GM13977 (cell line): ENCODE measurements around the gene ANKRD31.
A peak's percentile ranks its signal among the peaks of the same experiment; 100 is the strongest.
"Not testable (repeated sequence)": the region's sequence is repeated elsewhere in the genome, so short reads cannot be mapped to it uniquely, and the experiment has no call there.

ENCODE experiments used
- DNase-seq: peaks from one replicate; pipeline ENCODE4 v3.0.0; 2012; ENCODE audit warnings: low spot score
- CTCF ChIP-seq: IDR thresholded peaks from 2 replicates; pipeline ENCODE4 v1.5.1; 2012; ENCODE audit warnings: mild to moderate bottlenecking, control low read depth; ENCODE audit not compliant: insufficient read depth; ENCODE audit errors: extremely low read depth, missing control alignments
- in situ Hi-C: fragments of 300-500 bp; cut with MboI; formaldehyde crosslinking; loops from one replicate; pipeline ENCODE4 v1.12.0; 2022; ENCODE audit warnings: low sequenced_read_pairs, low pct_unique_long_range_greater_than_20kb, mixed read lengths, inconsistent platforms; ENCODE audit not compliant: unreplicated experiment

Gene ANKRD31

GRCh38 chr5:75275756-75276155 lies 39.1 kb upstream of the ANKRD31 start:
- DNase-seq: no peak
- no peak for TF ChIP-seq CTCF
- in situ Hi-C loops: no loop called here

GRCh38 chr5:75275147-75275546 lies 38.5 kb upstream of the ANKRD31 start:
- DNase-seq: no peak
- in situ Hi-C loops: no loop called here
- TF ChIP-seq CTCF: no peak

- in situ Hi-C loops: no loop called here
- TF ChIP-seq CTCF: no peak
- no peak for DNase-seq
Observed at GRCh38 chr5:75274486-75274885, 37.8 kb upstream of the ANKRD31 start.

GRCh38 chr5:75270605-75271004 lies 33.9 kb upstream of the ANKRD31 start:
- in situ Hi-C loops, DNase-seq: not testable (repeated sequence)

GRCh38 chr5:75265731-75266130 lies 29.1 kb upstream of the ANKRD31 start:
- DNase-seq: peak; percentile 39
- peak; percentile 43 for TF ChIP-seq CTCF
- in situ Hi-C loops: no loop called here

GRCh38 chr5:75262271-75262670 lies 25.6 kb upstream of the ANKRD31 start:
- no peak for DNase-seq

GRCh38 chr5:75260708-75261107 lies 24.0 kb upstream of the ANKRD31 start:
- in situ Hi-C loops: no loop called here
- no peak for TF ChIP-seq CTCF
- DNase-seq: no peak

More at GRCh38 chr5:75262271-75262670, 25.6 kb upstream of the ANKRD31 start:
- no peak for TF ChIP-seq CTCF
- in situ Hi-C loops: no loop called here

- in situ Hi-C loops, DNase-seq: not testable (repeated sequence)
Observed at GRCh38 chr5:75250452-75250851, 13.8 kb upstream of the ANKRD31 start.
